ENCODE results near the gene PRXL2C. TPM values are rescaled to one million over a fixed set of nuclear protein-coding genes. Genes with fewer than 3 reads are reported as not detected.
"Not testable (repeated sequence)": the region's sequence is repeated elsewhere in the genome, so short reads cannot be mapped to it uniquely, and the experiment has no call there.

PRXL2C gene, protein sequence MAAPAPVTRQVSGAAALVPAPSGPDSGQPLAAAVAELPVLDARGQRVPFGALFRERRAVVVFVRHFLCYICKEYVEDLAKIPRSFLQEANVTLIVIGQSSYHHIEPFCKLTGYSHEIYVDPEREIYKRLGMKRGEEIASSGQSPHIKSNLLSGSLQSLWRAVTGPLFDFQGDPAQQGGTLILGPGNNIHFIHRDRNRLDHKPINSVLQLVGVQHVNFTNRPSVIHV
- total RNA-seq, result 4.6 to 4.7 TPM (median 4.7 TPM) in 3 replicates

DNA sequence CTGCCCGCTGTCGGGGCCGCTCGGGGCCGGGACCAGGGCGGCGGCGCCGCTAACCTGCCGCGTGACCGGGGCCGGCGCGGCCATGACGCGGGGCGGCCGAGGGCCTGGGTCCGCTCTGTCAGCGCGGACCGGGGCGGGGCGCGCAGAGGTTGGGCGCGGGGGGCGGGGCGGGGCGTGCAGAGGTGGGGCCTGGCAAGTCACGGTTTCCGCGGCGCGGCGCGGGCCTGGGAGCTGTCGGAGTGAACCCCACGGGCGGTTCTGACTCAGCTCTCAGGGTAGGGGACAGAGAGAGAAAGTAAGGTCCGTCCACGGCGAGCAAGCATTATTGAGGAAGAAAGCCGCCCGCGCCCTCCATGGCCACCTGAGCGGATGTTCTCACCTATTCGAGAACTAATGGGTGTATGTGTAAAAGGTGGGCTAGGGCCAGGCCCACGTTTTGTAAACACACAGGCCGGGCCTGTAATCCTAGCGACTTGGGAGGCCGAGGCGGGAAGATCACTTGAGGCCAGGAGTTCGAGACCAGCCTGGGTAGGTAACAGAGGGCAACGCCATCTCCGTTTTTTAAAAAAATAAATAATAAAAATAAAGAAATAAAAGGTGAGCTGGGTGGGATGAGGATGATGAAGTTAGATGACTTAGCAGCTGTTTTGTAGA, at the start of gene PRXL2C:
Gene PRXL2C, minus strand, starts transcription at position 120 of the 654 bp plus-strand sequence. Its CDS starts 36 bp downstream, at position 84.
- peak within 1 kb of the TSS; percentile 95 for H3K27ac Mint-ChIP-seq
- H3K4me3 Mint-ChIP-seq, result peak within 1 kb of the TSS; percentile 88
- peak; percentile 60 to 67 for DNase-seq (ENCODE audit: low spot score in 2 of 2, unreplicated experiment in 2 of 2)
- H3K27me3 Mint-ChIP-seq (ENCODE audit: low read depth), result peaks cover 4% of the 10 kb centered on the region
- H3K4me1 Mint-ChIP-seq, result peaks cover 7% of the 10 kb centered on the region
- TF ChIP-seq, protein P1, sequence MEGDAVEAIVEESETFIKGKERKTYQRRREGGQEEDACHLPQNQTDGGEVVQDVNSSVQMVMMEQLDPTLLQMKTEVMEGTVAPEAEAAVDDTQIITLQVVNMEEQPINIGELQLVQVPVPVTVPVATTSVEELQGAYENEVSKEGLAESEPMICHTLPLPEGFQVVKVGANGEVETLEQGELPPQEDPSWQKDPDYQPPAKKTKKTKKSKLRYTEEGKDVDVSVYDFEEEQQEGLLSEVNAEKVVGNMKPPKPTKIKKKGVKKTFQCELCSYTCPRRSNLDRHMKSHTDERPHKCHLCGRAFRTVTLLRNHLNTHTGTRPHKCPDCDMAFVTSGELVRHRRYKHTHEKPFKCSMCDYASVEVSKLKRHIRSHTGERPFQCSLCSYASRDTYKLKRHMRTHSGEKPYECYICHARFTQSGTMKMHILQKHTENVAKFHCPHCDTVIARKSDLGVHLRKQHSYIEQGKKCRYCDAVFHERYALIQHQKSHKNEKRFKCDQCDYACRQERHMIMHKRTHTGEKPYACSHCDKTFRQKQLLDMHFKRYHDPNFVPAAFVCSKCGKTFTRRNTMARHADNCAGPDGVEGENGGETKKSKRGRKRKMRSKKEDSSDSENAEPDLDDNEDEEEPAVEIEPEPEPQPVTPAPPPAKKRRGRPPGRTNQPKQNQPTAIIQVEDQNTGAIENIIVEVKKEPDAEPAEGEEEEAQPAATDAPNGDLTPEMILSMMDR (IDR thresholded peaks at IDR 0.05; ENCODE audit: unreplicated experiment), result no peak
- H3K36me3 Mint-ChIP-seq, result no peaks in the 10 kb centered on the region
- H3K9me3 Mint-ChIP-seq, result no peaks in the 10 kb centered on the region

DNA sequence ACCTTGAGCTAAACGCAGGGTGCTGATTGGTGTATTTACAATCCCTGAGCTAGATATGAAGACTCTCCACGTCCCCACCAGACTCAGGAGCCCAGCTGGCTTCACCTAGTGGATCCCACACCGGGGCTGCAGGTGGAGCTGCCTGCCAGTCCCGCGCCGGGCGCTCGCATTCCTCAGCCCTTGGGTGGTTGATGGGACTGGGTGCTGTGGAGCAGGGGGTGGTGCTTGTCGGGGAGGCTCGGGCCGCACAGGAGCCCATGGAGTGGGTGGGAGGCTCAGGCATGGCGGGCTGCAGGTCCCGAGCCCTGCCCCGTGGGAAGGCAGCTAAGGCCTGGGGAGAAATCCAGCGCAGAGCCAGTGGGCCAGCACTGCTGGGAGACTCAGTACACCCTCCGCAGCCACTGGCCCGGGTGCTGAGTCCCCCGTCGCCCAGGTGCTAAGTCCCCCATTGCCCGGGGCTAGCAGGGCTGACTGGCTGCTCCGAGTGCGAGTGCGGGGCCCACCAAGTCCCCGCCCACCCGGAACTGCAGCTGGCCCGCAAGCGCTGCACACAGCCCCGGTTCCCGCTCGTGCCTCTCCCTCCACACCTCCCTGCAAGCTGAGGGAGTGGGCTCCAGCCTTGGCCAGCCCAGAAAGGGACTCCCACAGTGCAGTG, 45.7 kb upstream of the PRXL2C start:
- H3K4me1 Mint-ChIP-seq; H3K36me3 Mint-ChIP-seq; H3K27me3 Mint-ChIP-seq (ENCODE audit: low read depth); H3K4me3 Mint-ChIP-seq; H3K27ac Mint-ChIP-seq; DNase-seq (ENCODE audit: low spot score in 2 of 2, unreplicated experiment in 2 of 2): not testable (repeated sequence)
- peaks cover 69% of the 10 kb centered on the region for H3K9me3 Mint-ChIP-seq

DNA sequence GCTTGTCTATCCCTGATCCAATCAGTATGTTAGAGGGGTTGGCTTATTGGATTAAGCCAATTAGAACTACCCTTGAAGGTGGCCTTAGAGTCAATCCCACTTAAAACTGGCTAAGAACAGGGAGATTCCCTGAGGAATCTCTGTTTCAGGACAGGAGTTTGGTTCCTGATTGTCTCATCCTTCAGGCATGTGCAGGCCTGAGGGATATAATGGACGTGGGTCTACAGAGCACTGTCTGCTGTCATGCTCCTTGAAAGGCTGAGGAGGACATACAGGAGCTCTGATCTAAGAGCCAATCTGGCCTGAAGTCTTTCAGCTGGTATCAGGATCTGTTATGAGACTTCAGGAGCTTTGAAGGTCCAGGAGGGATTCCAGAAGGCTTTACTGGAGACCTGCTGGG, 36.2 kb upstream of the PRXL2C start:
- Mint-ChIP-seq H3K27me3 (ENCODE audit: low read depth) (no peaks in the 10 kb centered on the region), H3K4me1 (no peaks in the 10 kb centered on the region), H3K9me3 (peaks cover 29% of the 10 kb centered on the region), H3K36me3 (peaks cover 5% of the 10 kb centered on the region), H3K27ac (no peak overlapping the region), H3K4me3 (no peak overlapping the region)
- TF ChIP-seq, protein P1 (IDR thresholded peaks at IDR 0.05; ENCODE audit: unreplicated experiment), result no peak
- DNase-seq (ENCODE audit: low spot score in 2 of 2, unreplicated experiment in 2 of 2), result no peak

DNA sequence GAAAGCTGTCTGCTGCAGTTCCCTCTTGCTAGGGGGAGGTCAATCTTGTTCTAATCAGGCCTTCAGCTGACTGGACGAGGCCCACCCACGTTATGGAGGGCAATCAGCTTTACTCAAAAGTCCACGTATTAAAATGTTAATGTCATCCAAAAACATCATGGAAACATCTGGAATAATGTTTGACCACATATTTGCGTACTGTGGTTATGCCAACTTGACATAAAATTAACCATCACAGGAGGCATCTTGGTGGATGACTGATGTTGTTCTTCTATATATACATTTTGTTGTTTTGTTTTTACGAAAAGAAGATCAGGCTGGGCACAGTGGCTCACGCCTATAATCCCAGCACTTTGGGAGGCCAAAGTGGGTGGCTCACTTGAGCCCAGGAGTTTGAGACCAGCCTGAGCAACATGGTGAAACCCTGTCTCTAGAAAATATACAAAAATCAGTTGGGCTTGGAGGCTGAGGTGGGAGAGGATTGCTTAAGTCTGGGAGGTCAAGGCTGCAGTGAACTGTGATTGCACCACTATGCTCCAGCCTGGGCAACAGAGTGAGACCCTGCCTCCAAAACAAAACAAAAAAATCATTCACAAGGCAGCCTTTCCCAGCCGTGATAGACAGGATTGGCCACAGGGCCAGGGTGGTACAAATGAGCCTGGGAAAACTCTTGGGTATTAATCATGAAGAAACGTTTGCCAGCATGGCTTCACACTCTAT, 33.8 kb upstream of the PRXL2C start:
- Mint-ChIP-seq H3K27ac (no peak overlapping the region), H3K36me3 (peaks cover 3% of the 10 kb centered on the region), H3K4me3 (no peak overlapping the region), H3K27me3 (ENCODE audit: low read depth) (no peaks in the 10 kb centered on the region), H3K4me1 (no peaks in the 10 kb centered on the region), H3K9me3 (peaks cover 23% of the 10 kb centered on the region)
- TF ChIP-seq, protein P1 (IDR thresholded peaks at IDR 0.05; ENCODE audit: unreplicated experiment), result no peak
- DNase-seq (ENCODE audit: low spot score in 2 of 2, unreplicated experiment in 2 of 2), result no peak

DNA sequence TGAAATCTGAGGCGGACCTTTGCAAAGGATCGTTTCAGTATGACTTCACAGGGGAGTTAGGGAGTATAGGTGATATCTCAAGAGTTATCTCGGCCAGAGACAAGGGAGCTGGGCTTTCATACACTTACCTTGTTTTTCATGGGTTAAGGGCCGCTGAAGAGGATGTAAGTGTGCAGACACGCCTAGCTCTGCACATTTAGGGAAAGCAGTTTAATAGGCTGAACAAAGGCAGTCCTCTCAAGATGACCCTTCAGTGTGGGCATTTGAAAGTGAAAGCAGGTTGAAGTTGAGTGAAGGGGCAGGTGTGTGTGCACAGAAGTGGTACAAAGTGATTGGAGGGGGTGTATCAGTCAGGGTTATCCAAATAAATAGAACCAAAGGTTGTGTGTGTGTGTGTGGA, 33.1 kb upstream of the PRXL2C start:
- Mint-ChIP-seq H3K9me3 (peaks cover 20% of the 10 kb centered on the region), H3K27ac (no peak overlapping the region), H3K36me3 (peaks cover 3% of the 10 kb centered on the region), H3K4me1 (no peaks in the 10 kb centered on the region), H3K4me3 (no peak overlapping the region), H3K27me3 (ENCODE audit: low read depth) (no peaks in the 10 kb centered on the region)
- TF ChIP-seq, protein P1 (IDR thresholded peaks at IDR 0.05; ENCODE audit: unreplicated experiment), result no peak
- DNase-seq (ENCODE audit: low spot score in 2 of 2, unreplicated experiment in 2 of 2), result no peak
